NCI-H82 treated with DMSO at 0.1 percent for 48 hours (cell line): ENCODE results near the gene ST6GAL1.
"Not testable (repeated sequence)": the region's sequence is repeated elsewhere in the genome, so short reads cannot be mapped to it uniquely, and the experiment has no call there.

Experiments used
- DNase-seq: peaks from one replicate; lab custom pipeline; 2025; ENCODE audit not compliant: unreplicated experiment; lab: John Stamatoyannopoulos, UW

The ST6GAL1 gene

GRCh38 chr3:186991470-186991869 is 61.1 kb downstream of the ST6GAL1 start:
- no peak for DNase-seq

GRCh38 chr3:186992096-186992495 is 61.8 kb downstream of the ST6GAL1 start:
- DNase-seq, result not testable (repeated sequence)

- DNase-seq, result no peak
These were observed 63.0 kb downstream of the ST6GAL1 start for GRCh38 chr3:186993210-186993782.

- DNase-seq, result no peak
These were observed 64.0 kb downstream of the ST6GAL1 start for GRCh38 chr3:186994000-186994955.

GRCh38 chr3:186996356-186996755 is 66.0 kb downstream of the ST6GAL1 start:
- no peak for DNase-seq

GRCh38 chr3:186997061-186997460 is 66.7 kb downstream of the ST6GAL1 start:
- no peak for DNase-seq

GRCh38 chr3:186997473-186997939 is 67.2 kb downstream of the ST6GAL1 start:
- no peak for DNase-seq

GRCh38 chr3:186998937-186999368 is 68.6 kb downstream of the ST6GAL1 start:
- DNase-seq, result no peak

GRCh38 chr3:187000711-187001151 is 70.4 kb downstream of the ST6GAL1 start:
- DNase-seq, result no peak

GRCh38 chr3:187002915-187003314 is 72.6 kb downstream of the ST6GAL1 start:
- no peak for DNase-seq

GRCh38 chr3:187005827-187006481 is 75.6 kb downstream of the ST6GAL1 start:
- DNase-seq, result no peak

GRCh38 chr3:187006864-187007630 is 76.7 kb downstream of the ST6GAL1 start:
- no peak for DNase-seq

GRCh38 chr3:187010382-187010781 is 80.1 kb downstream of the ST6GAL1 start:
- DNase-seq, result not testable (repeated sequence)

- no peak for DNase-seq
These were observed 81.6 kb downstream of the ST6GAL1 start for GRCh38 chr3:187011915-187012314.

GRCh38 chr3:187012609-187013051 is 82.3 kb downstream of the ST6GAL1 start:
- DNase-seq, result no peak

GRCh38 chr3:187013159-187013716 is 82.9 kb downstream of the ST6GAL1 start:
- no peak for DNase-seq

GRCh38 chr3:187014417-187014864 is 84.1 kb downstream of the ST6GAL1 start:
- DNase-seq, result no peak

GRCh38 chr3:187015903-187016638 is 85.7 kb downstream of the ST6GAL1 start:
- DNase-seq, result no peak

- DNase-seq, result no peak
These were observed 86.5 kb downstream of the ST6GAL1 start for GRCh38 chr3:187016639-187017345.
